ENCODE results near the gene LRRC37A2. TPM values are rescaled to one million over a fixed set of nuclear protein-coding genes. Genes with fewer than 3 reads are reported as not detected.
"Not testable (repeated sequence)": the region's sequence is repeated elsewhere in the genome, so short reads cannot be mapped to it uniquely, and the experiment has no call there.

Gene LRRC37A2
- total RNA-seq, 1 donor from 2014 or later = 12.4 TPM

GRCh38 chr17:46591332-46591731, 79.1 kb downstream of the LRRC37A2 start:
- not testable (repeated sequence) for DNase-seq (ENCODE audit: low spot score)

- DNase-seq (ENCODE audit: low spot score) = not testable (repeated sequence)
These were observed 86.2 kb downstream of the LRRC37A2 start for GRCh38 chr17:46598344-46598931.

GRCh38 chr17:46600767-46601166, 88.5 kb downstream of the LRRC37A2 start:
- not testable (repeated sequence) for DNase-seq (ENCODE audit: low spot score)

- DNase-seq (ENCODE audit: low spot score) = not testable (repeated sequence)
These were observed 90.9 kb downstream of the LRRC37A2 start for GRCh38 chr17:46603125-46603524.

Other genes with a start within 250 kb of the LRRC37A2 start
- 3.7 TPM for gene LRRC37A, start 217.3 kb upstream of the LRRC37A2 start, total RNA-seq
- gene ARL17B, start 150.7 kb upstream of the LRRC37A2 start, total RNA-seq = 9.4 TPM
- 6.5 TPM for gene ARL17A, start 67.2 kb downstream of the LRRC37A2 start, total RNA-seq
- 48.8 TPM for gene NSF, start 78.2 kb downstream of the LRRC37A2 start, total RNA-seq